GM12878 (cell line): Measurements from ENCODE around the gene CYP2C19. TPM values are rescaled to one million over a fixed set of nuclear protein-coding genes. Genes with fewer than 3 reads are reported as not detected.
"Not testable (repeated sequence)": the region's sequence is repeated elsewhere in the genome, so short reads cannot be mapped to it uniquely, and the experiment has no call there.

Experiments
- ATAC-seq: fragments of 200-7000 bp; cut with Tn5 transposase; 3 replicates; pipeline ENCODE4 v1.9.1; 2020; ENCODE audit warnings: mild to moderate bottlenecking, moderate library complexity
- BruUV-seq: library from RNA; stranded (reverse); fragments of 400-500 nt; replicated peaks from 2 replicates; lab custom pipeline; 2021; lab: Mats Ljungman, UMichigan
- CTCF ChIA-PET: fragments of 300-600 bp; sonication (Branson Sonifier 250); formaldehyde crosslinking; extraction: SDS; loops from one replicate; lab custom pipeline; 2021; ENCODE audit warnings: inconsistent platforms; lab: Yijun Ruan, JAX
- POLR2A ChIA-PET: fragments of 350-600 bp; formaldehyde crosslinking; extraction: SDS; loops from one replicate; lab custom pipeline; 2021; ENCODE audit warnings: inconsistent platforms; lab: Charles Lee
- RAD21 ChIA-PET: fragments of 300-600 bp; sonication (Branson Sonifier 250); formaldehyde crosslinking; loops from one replicate; lab custom pipeline; 2023; ENCODE audit warnings: antibody characterized with exemption; ENCODE audit not compliant: unreplicated experiment; lab: Charles Lee
- SMC1A ChIA-PET: fragments of 300-600 bp; sonication (Branson Sonifier 250); formaldehyde crosslinking; loops from one replicate; lab custom pipeline; 2023; ENCODE audit not compliant: unreplicated experiment, uncharacterized antibody; lab: Charles Lee
- DNase-seq: peaks from one replicate; pipeline ENCODE4 v3.0.0-alpha.2; 2011; ENCODE audit warnings: low read depth, low spot score
- FAIRE-seq: peaks from 3 replicates; lab custom pipeline; 2011; peaks lifted over from hg19 to GRCh38; lab: Jason Lieb, UNC
- H2AFZ ChIP-seq: 2 replicates; pipeline ENCODE4 v1.6.0; 2011; ENCODE audit warnings: low read depth, low read length, control low read depth; ENCODE audit not compliant: control insufficient read depth
- H3K27ac ChIP-seq: 2 replicates; pipeline ENCODE4 v1.5.1; 2011; ENCODE audit warnings: control low read depth; ENCODE audit not compliant: control insufficient read depth, insufficient read depth
- H3K27me3 ChIP-seq, 2 experiments: replicated peaks in 1 of 2; 2 replicates each; pipeline versions ENCODE4 v1.6.0 to v1.6.1; 2011; ENCODE audit warnings: low read length in 1 of 2; ENCODE audit not compliant: control insufficient read depth in 2 of 2, insufficient read depth in 2 of 2
- H3K36me3 ChIP-seq, 2 experiments: 2 replicates each; pipeline ENCODE4 v1.5.1; 2011; ENCODE audit warnings: low read length in 1 of 2; ENCODE audit not compliant: control insufficient read depth in 2 of 2, insufficient read depth in 2 of 2
- H3K4me1 ChIP-seq: 2 replicates; pipeline ENCODE4 v1.6.1; 2011; ENCODE audit warnings: mild to moderate bottlenecking, low read length, moderate library complexity, mixed read lengths; ENCODE audit not compliant: control insufficient read depth, insufficient read depth
- H3K4me2 ChIP-seq: 2 replicates; pipeline ENCODE4 v1.6.0; 2011; ENCODE audit warnings: control low read depth; ENCODE audit not compliant: control insufficient read depth, insufficient read depth
- H3K4me3 ChIP-seq: fragments of 200-600 bp; sonication (generic); 2 replicates; pipeline ENCODE4 v1.5.1; 2016
- H3K79me2 ChIP-seq: 2 replicates; pipeline ENCODE4 v1.6.0; 2011; ENCODE audit warnings: low read length; ENCODE audit not compliant: control insufficient read depth, insufficient read depth
- H3K9ac ChIP-seq: 2 replicates; pipeline ENCODE4 v1.8.0; 2011; ENCODE audit warnings: low read length, control low read depth, mixed read lengths; ENCODE audit not compliant: control insufficient read depth, insufficient read depth
- H3K9me3 ChIP-seq: replicated peaks from 3 replicates; pipeline ENCODE4 v1.5.1; 2011; ENCODE audit warnings: mild to moderate bottlenecking, low read length; ENCODE audit not compliant: control insufficient read depth, insufficient read depth
- H4K20me1 ChIP-seq: 2 replicates; pipeline ENCODE4 v1.6.0; 2011; ENCODE audit not compliant: control insufficient read depth, insufficient read depth
- IKZF2 ChIP-seq, 2 experiments: fragments of 450-650 bp; IDR thresholded peaks; 2 replicates each; pipeline ENCODE4 v1.6.1; 2017; ENCODE audit warnings: mild to moderate bottlenecking in 2 of 2, moderate library complexity in 2 of 2
- PML ChIP-seq: IDR thresholded peaks from 2 replicates; pipeline ENCODE4 v1.6.1; 2012; ENCODE audit warnings: low read length, inconsistent platforms
- TCF3 ChIP-seq: IDR thresholded peaks from 2 replicates; pipeline ENCODE4 v1.6.1; 2012; ENCODE audit warnings: low read depth, mild to moderate bottlenecking, low read length, borderline replicate concordance; ENCODE audit not compliant: insufficient read depth
- WGBS: methylation state at CpG from one replicate; pipeline ENCODE4 v1.1.6; 2016; ENCODE audit warnings: low lambda C conversion rate; ENCODE audit not compliant: insufficient replicate concordance, insufficient coverage; ENCODE audit errors: missing lambda C conversion rate; 5-methylcytosine and 5-hydroxymethylcytosine counted together
- in situ Hi-C: fragments of 300-500 bp; cut with MboI; formaldehyde crosslinking; loops from 9 replicates; pipeline ENCODE4 v1.14.3; 2018; ENCODE audit warnings: mixed read lengths
- intact Hi-C: fragments of 100-400 bp; cut with micrococcal nuclease; formaldehyde crosslinking; loops from one replicate; pipeline ENCODE4 v1.14.2; 2022; ENCODE audit not compliant: unreplicated experiment
- polyA plus RNA-seq, 11 experiments: library from polyadenylated mRNA; depleted of rRNA in 4 of 11; unstranded in 6 of 11; stranded (reverse) in 5 of 11; fragments of >200 nt; fragmentation: Nextera tagmentation in 4 of 11; fragmentation: Illumina TruSeq in 1 of 11; extraction: Ambion mirVana in 4 of 11; extraction: Trizol in 1 of 11; gene quantifications; 1 replicate in 1 of 11; 2 replicates in 10 of 11; pipeline versions ENCODE4 v1.2.1 to v1.2.3, GENCODE V29; 2011 to 2016; ENCODE audit warnings: inconsistent platforms in 2 of 11, missing spikeins in 2 of 11, low read depth in 1 of 11
- total RNA-seq, 4 experiments: library from RNA; depleted of rRNA in 3 of 4; stranded (reverse); fragments of >200 nt in 3 of 4; fragmentation: Illumina TruSeq in 1 of 4; extraction: Trizol in 1 of 4; gene quantifications; 2 replicates each; pipeline versions ENCODE4 v1.2.1 to v1.2.3, GENCODE V29; 2013 to 2021
- TF ChIP-seq, protein P1 (sequence below): fragments of 450-650 bp; conservative IDR thresholded peaks from 2 replicates; pipeline ENCODE4 v1.6.1; 2017; ENCODE audit warnings: mild to moderate bottlenecking, moderate library complexity
- TF ChIP-seq, protein P2 (sequence below): fragments of 450-650 bp; IDR thresholded peaks from 2 replicates; pipeline ENCODE4 v1.6.1; 2017; ENCODE audit warnings: antibody characterized with exemption, mild to moderate bottlenecking, moderate library complexity

Gene CYP2C19
- total and polyA plus RNA-seq, 10 of the 15 experiments (the other 5 are each of a cell fraction or from before 2014, with no cell fraction given): not detected

DNA sequence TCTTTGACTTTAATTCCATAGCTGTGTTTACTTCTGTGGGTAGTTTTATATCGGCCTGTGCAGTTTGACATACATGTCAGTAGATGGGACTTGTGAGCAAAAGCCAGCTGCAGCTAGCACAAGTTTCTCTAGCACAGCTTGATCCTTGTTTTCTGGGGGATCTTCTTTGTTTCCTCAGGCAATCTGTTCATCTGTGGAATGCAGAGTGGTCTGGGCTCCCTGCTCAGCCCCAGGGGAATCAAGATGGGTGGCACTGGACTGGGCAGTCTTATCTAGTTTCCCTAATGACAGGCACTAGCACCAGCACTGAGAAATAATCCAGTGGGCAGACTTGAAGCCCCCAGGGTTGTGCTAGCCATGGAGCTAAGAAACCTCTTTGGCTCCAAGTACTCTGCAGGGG lies 40.8 kb downstream of the CYP2C19 start (continued):
- TF ChIP-seq, protein P1, sequence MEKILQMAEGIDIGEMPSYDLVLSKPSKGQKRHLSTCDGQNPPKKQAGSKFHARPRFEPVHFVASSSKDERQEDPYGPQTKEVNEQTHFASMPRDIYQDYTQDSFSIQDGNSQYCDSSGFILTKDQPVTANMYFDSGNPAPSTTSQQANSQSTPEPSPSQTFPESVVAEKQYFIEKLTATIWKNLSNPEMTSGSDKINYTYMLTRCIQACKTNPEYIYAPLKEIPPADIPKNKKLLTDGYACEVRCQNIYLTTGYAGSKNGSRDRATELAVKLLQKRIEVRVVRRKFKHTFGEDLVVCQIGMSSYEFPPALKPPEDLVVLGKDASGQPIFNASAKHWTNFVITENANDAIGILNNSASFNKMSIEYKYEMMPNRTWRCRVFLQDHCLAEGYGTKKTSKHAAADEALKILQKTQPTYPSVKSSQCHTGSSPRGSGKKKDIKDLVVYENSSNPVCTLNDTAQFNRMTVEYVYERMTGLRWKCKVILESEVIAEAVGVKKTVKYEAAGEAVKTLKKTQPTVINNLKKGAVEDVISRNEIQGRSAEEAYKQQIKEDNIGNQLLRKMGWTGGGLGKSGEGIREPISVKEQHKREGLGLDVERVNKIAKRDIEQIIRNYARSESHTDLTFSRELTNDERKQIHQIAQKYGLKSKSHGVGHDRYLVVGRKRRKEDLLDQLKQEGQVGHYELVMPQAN: no peak
- TF ChIP-seq IKZF2 (IDR thresholded peaks at IDR 0.05): no peak
- TF ChIP-seq PML: no peak
- TF ChIP-seq TCF3: no peak
- TF ChIP-seq, protein P2, sequence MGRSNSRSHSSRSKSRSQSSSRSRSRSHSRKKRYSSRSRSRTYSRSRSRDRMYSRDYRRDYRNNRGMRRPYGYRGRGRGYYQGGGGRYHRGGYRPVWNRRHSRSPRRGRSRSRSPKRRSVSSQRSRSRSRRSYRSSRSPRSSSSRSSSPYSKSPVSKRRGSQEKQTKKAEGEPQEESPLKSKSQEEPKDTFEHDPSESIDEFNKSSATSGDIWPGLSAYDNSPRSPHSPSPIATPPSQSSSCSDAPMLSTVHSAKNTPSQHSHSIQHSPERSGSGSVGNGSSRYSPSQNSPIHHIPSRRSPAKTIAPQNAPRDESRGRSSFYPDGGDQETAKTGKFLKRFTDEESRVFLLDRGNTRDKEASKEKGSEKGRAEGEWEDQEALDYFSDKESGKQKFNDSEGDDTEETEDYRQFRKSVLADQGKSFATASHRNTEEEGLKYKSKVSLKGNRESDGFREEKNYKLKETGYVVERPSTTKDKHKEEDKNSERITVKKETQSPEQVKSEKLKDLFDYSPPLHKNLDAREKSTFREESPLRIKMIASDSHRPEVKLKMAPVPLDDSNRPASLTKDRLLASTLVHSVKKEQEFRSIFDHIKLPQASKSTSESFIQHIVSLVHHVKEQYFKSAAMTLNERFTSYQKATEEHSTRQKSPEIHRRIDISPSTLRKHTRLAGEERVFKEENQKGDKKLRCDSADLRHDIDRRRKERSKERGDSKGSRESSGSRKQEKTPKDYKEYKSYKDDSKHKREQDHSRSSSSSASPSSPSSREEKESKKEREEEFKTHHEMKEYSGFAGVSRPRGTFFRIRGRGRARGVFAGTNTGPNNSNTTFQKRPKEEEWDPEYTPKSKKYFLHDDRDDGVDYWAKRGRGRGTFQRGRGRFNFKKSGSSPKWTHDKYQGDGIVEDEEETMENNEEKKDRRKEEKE: no peak
- TF ChIP-seq, all 136 proteins: peak for 0

- DNase-seq, intact Hi-C loops, in situ Hi-C loops, H3K4me1 ChIP-seq, SMC1A ChIA-PET, H3K9me3 ChIP-seq, H3K9ac ChIP-seq, H3K79me2 ChIP-seq, FAIRE-seq, H3K27ac ChIP-seq, ATAC-seq, H3K4me2 ChIP-seq, H3K27me3 ChIP-seq, H3K36me3 ChIP-seq, CTCF ChIA-PET, H2AFZ ChIP-seq, H3K4me3 ChIP-seq, H4K20me1 ChIP-seq, RAD21 ChIA-PET, BruUV-seq, POLR2A ChIA-PET: not testable (repeated sequence)
- WGBS: 38% methylated on average over 6 of the region's 13 CpGs
Observed at GRCh38 chr10:94830025-94830424, 67.5 kb downstream of the CYP2C19 start.
